SK-N-SH (cell line): ENCODE results near the gene PRPF40B. TPM values are rescaled to one million over a fixed set of nuclear protein-coding genes. Genes with fewer than 3 reads are reported as not detected.

Source experiments
- CTCF ChIA-PET: fragments of 300-600, 350-600 bp; formaldehyde crosslinking; extraction: SDS; loops from one replicate; lab custom pipeline; 2021; lab: Yijun Ruan, JAX
- POLR2A ChIA-PET: fragments of 350-600 bp; sonication (Branson Sonifier 250); formaldehyde crosslinking; extraction: SDS; loops from one replicate; lab custom pipeline; 2020; ENCODE audit warnings: antibody characterized with exemption, inconsistent platforms; lab: Yijun Ruan, JAX
- DNase-seq: peaks from one replicate; pipeline ENCODE4 v3.0.0; 2012
- H2AFZ ChIP-seq: fragments of 200-600 bp; sonication (generic); 2 replicates; pipeline ENCODE4 v1.8.1; 2016; ENCODE audit warnings: antibody characterized with exemption, mild to moderate bottlenecking, low read depth
- H3F3A ChIP-seq: fragments of 200-600 bp; sonication (generic); replicated peaks from 2 replicates; pipeline ENCODE3; 2016; ENCODE audit warnings: antibody characterized with exemption, mild to moderate bottlenecking; ENCODE audit not compliant: insufficient read depth
- H3K27ac ChIP-seq, 2 experiments: fragments of 200-500 bp in 1 of 2; fragments of 200-600 bp in 1 of 2; sonication (Bioruptor generic) in 1 of 2; sonication (generic), shearing (Covaris generic) in 1 of 2; 2 replicates each; pipeline versions ENCODE4 v1.5.1 to v1.6.1; 2014 to 2016; ENCODE audit warnings: low read depth in 2 of 2, inconsistent platforms in 1 of 2, low read length in 1 of 2, mild to moderate bottlenecking in 1 of 2, mixed read lengths in 1 of 2
- H3K27me3 ChIP-seq: fragments of 200-600 bp; sonication (generic), shearing (Covaris generic); 2 replicates; pipeline ENCODE4 v1.6.1; 2016; ENCODE audit warnings: mixed run types; ENCODE audit not compliant: insufficient read depth
- H3K36me3 ChIP-seq, 2 experiments: fragments of 200-500 bp in 1 of 2; fragments of 200-600 bp in 1 of 2; sonication (Bioruptor generic) in 1 of 2; sonication (generic) in 1 of 2; replicated peaks in 1 of 2; 2 replicates each; pipeline versions ENCODE3 to v1.5.1; 2014 to 2016; ENCODE audit warnings: low read length in 1 of 2, mild to moderate bottlenecking in 1 of 2; ENCODE audit not compliant: insufficient read depth in 2 of 2, control insufficient read depth in 1 of 2
- H3K4me1 ChIP-seq, 2 experiments: fragments of 200-500 bp in 1 of 2; fragments of 200-600 bp in 1 of 2; sonication (Bioruptor generic) in 1 of 2; sonication (generic), shearing (Covaris generic) in 1 of 2; 2 replicates each; pipeline versions ENCODE4 v1.5.1 to v1.6.1; 2014 to 2016; ENCODE audit warnings: low read depth in 1 of 2, low read length in 1 of 2, mixed run types in 1 of 2; ENCODE audit not compliant: insufficient read depth in 2 of 2, control insufficient read depth in 1 of 2
- H3K4me2 ChIP-seq: fragments of 200-600 bp; sonication (generic), shearing (Covaris generic); 2 replicates; pipeline ENCODE4 v1.6.1; 2017; ENCODE audit warnings: mixed run types
- H3K4me3 ChIP-seq, 2 experiments: fragments of 200-500 bp in 1 of 2; fragments of 200-600 bp in 1 of 2; sonication (Bioruptor generic) in 1 of 2; sonication (generic), shearing (Covaris generic) in 1 of 2; 2 replicates each; pipeline versions ENCODE4 v1.5.1 to v1.8.1; 2014 to 2016; ENCODE audit warnings: low read depth in 2 of 2, inconsistent platforms in 1 of 2, low read length in 1 of 2, mild to moderate bottlenecking in 1 of 2, mixed read lengths in 1 of 2, moderate library complexity in 1 of 2
- H3K79me2 ChIP-seq: fragments of 200-600 bp; sonication (generic); 2 replicates; pipeline ENCODE4 v1.8.1; 2017; ENCODE audit warnings: mild to moderate bottlenecking; ENCODE audit not compliant: insufficient read depth
- H3K9ac ChIP-seq: fragments of 200-600 bp; sonication (generic); 2 replicates; pipeline ENCODE4 v1.6.1; 2017; ENCODE audit warnings: mixed run types
- H3K9me2 ChIP-seq: fragments of 200-600 bp; sonication (generic); 2 replicates; pipeline ENCODE4 v1.6.1; 2017; ENCODE audit warnings: mixed run types
- H3K9me3 ChIP-seq: fragments of 200-600 bp; sonication (generic); 2 replicates; pipeline ENCODE4 v1.6.1; 2017; ENCODE audit warnings: mixed run types, mild to moderate bottlenecking, moderate library complexity
- H4K20me1 ChIP-seq: fragments of 200-600 bp; sonication (generic); 2 replicates; pipeline ENCODE4 v1.6.1; 2017; ENCODE audit warnings: mild to moderate bottlenecking, mixed run types; ENCODE audit not compliant: insufficient read depth
- CHD2 ChIP-seq: fragments of 150-350 bp; IDR thresholded peaks from 2 replicates; pipeline ENCODE4 v1.6.1; 2018; ENCODE audit warnings: low read length; ENCODE audit not compliant: partially characterized antibody
- ELF1 ChIP-seq: IDR thresholded peaks from 2 replicates; pipeline ENCODE4 v1.4.0; 2012
- EP300 ChIP-seq, 2 experiments: IDR thresholded peaks; 2 replicates each; pipeline versions ENCODE4 v1.4.0 to v1.6.1; 2012; ENCODE audit warnings: borderline replicate concordance in 1 of 2, low read depth in 1 of 2, low read length in 1 of 2
- FOXJ3 ChIP-seq: sonication (generic); formaldehyde crosslinking; IDR thresholded peaks from 2 replicates; pipeline ENCODE4 v1.5.1; 2020; ENCODE audit warnings: mild to moderate bottlenecking, missing genetic modification reagents
- GABPA ChIP-seq: IDR thresholded peaks from 2 replicates; pipeline ENCODE4 v1.4.0; 2012; ENCODE audit warnings: low read depth, mild to moderate bottlenecking
- GATA2 ChIP-seq: sonication (generic); formaldehyde crosslinking; IDR thresholded peaks from 2 replicates; pipeline ENCODE4 v1.5.0; 2020; ENCODE audit warnings: mild to moderate bottlenecking, missing genetic modification reagents
- JUND ChIP-seq: IDR thresholded peaks from 2 replicates; pipeline ENCODE4 v1.4.0; 2012
- MEF2A ChIP-seq: IDR thresholded peaks from 2 replicates; pipeline ENCODE4 v1.4.0; 2012; ENCODE audit warnings: low read depth, borderline replicate concordance
- MXI1 ChIP-seq: IDR thresholded peaks from 2 replicates; pipeline ENCODE4 v1.6.1; 2012; ENCODE audit warnings: mild to moderate bottlenecking, low read depth, low read length, improper control_type of control experiment
- NRF1 ChIP-seq: IDR thresholded peaks from 2 replicates; pipeline ENCODE4 v1.6.1; 2012; ENCODE audit warnings: low read depth, mild to moderate bottlenecking, low read length
- POLR2AphosphoS5 ChIP-seq: IDR thresholded peaks from 2 replicates; pipeline ENCODE4 v1.6.1; 2012; ENCODE audit warnings: low read depth, low read length
- RCOR1 ChIP-seq: fragments of 150-350 bp; IDR thresholded peaks from 2 replicates; pipeline ENCODE4 v1.6.1; 2017; ENCODE audit warnings: antibody characterized with exemption, low read length
- RXRA ChIP-seq: IDR thresholded peaks from 2 replicates; pipeline ENCODE4 v1.4.0; 2012; ENCODE audit warnings: low read depth, mild to moderate bottlenecking, borderline replicate concordance
- SIN3A ChIP-seq: IDR thresholded peaks from 2 replicates; pipeline ENCODE4 v1.6.1; 2012; ENCODE audit warnings: low read depth, mild to moderate bottlenecking, low read length, moderate library complexity, borderline replicate concordance
- SMC3 ChIP-seq: IDR thresholded peaks from 2 replicates; pipeline ENCODE4 v1.6.1; 2012; ENCODE audit warnings: low read depth, low read length, improper control_type of control experiment
- TAF1 ChIP-seq: IDR thresholded peaks from 2 replicates; pipeline ENCODE4 v1.6.1; 2012; ENCODE audit warnings: low read depth, mild to moderate bottlenecking, low read length, moderate library complexity, borderline replicate concordance
- TCF12 ChIP-seq: IDR thresholded peaks from 2 replicates; pipeline ENCODE4 v1.4.0; 2012
- WGBS: methylation state at CpG from one replicate; pipeline ENCODE4 v1.1.6; 2017; ENCODE audit warnings: low lambda C conversion rate; 5-methylcytosine and 5-hydroxymethylcytosine counted together
- polyA plus RNA-seq, 3 experiments: library from polyadenylated mRNA; depleted of rRNA; stranded (reverse); fragments of >200 nt; gene quantifications; 2 replicates each; pipeline ENCODE4 v1.2.3, GENCODE V29; 2012
- TF ChIP-seq, protein P1 (sequence below): fragments of 150-350 bp; IDR thresholded peaks from 2 replicates; pipeline ENCODE4 v1.6.1; 2016; ENCODE audit warnings: mild to moderate bottlenecking, low read depth, low read length
- TF ChIP-seq, protein P2 (sequence below): IDR thresholded peaks from 2 replicates; pipeline ENCODE4 v1.4.0; 2012; ENCODE audit warnings: low read depth, borderline replicate concordance
- TF ChIP-seq, protein P3 (sequence below): IDR thresholded peaks from 2 replicates; pipeline ENCODE4; 2012

Gene PRPF40B
- polyA plus RNA-seq, 1 of the 3 experiments (the other 2 are of a cell fraction): 27.0 TPM

DNA sequence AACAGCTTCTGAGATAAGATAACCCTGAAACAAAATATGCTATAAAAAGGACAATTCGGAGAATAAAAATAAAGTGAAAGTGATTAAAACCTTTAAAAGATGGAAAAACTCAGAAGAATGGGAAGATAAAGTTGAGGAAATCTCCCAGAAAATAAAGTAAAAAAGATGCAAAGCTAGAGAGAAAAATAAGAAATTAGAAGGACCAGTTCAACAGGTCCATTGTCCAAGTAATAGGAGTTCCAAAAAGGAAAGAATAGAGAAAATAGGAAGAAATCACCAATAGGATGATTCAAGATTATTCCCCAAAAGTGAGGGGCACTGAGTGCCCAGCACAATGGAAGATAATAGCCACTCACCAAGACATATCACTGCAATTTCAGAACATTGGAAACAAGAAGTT, 4.8 kb upstream of the PRPF40B start:
- ChIA-PET CTCF (interaction anchor here (1.3 to 13.7 kb wide), 7 partner anchors 18 to 276 kb away, joined by 3 to 102 read pairs (median 4); no protein-coding TSS in a partner anchor), POLR2A (no interaction called here)
- Histone ChIP-seq H3K4me2 (no peak overlapping the region), H3F3A (peaks cover 21% of the 10 kb centered on the region), H3K9ac (no peak overlapping the region), H3K27me3 (no peaks in the 10 kb centered on the region), H3K27ac (no peak overlapping the region), H3K36me3 (no peaks in the 10 kb centered on the region), H4K20me1 (no peaks in the 10 kb centered on the region), H3K9me3 (0 out of 2 replicates have a peak, but pooled peaks cover 11% of the 10 kb centered on the region), H3K4me1 (peaks cover 13 to 17% of the 10 kb centered on the region in 2 experiments; a peak in 3 of 4 replicates), H2AFZ (no peak overlapping the region), H3K9me2 (no peaks in the 10 kb centered on the region), H3K4me3 (no peak overlapping the region), H3K79me2 (no peaks in the 10 kb centered on the region)
- TF ChIP-seq ELF1: no peak
- TF ChIP-seq, protein P1, sequence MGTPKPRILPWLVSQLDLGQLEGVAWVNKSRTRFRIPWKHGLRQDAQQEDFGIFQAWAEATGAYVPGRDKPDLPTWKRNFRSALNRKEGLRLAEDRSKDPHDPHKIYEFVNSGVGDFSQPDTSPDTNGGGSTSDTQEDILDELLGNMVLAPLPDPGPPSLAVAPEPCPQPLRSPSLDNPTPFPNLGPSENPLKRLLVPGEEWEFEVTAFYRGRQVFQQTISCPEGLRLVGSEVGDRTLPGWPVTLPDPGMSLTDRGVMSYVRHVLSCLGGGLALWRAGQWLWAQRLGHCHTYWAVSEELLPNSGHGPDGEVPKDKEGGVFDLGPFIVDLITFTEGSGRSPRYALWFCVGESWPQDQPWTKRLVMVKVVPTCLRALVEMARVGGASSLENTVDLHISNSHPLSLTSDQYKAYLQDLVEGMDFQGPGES: no peak
- TF ChIP-seq, protein P2, sequence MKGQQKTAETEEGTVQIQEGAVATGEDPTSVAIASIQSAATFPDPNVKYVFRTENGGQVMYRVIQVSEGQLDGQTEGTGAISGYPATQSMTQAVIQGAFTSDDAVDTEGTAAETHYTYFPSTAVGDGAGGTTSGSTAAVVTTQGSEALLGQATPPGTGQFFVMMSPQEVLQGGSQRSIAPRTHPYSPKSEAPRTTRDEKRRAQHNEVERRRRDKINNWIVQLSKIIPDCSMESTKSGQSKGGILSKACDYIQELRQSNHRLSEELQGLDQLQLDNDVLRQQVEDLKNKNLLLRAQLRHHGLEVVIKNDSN: no peak
- no peak for TF ChIP-seq CHD2
- no peak for TF ChIP-seq NRF1
- TF ChIP-seq GATA2 (CRISPR knock-in tag): no peak
- TF ChIP-seq POLR2AphosphoS5: no peak
- TF ChIP-seq FOXJ3 (CRISPR knock-in tag): no peak
- TF ChIP-seq SIN3A: no peak
- no peak for TF ChIP-seq TCF12
- no peak for TF ChIP-seq SMC3
- TF ChIP-seq RXRA: no peak
- TF ChIP-seq MEF2A: no peak
- no peak for TF ChIP-seq JUND
- TF ChIP-seq MXI1: no peak
- TF ChIP-seq RCOR1: no peak
- no peak for TF ChIP-seq EP300 (IDR thresholded peaks at IDR 0.05; ENCODE audit: borderline replicate concordance in 1 of 2, low read depth in 1 of 2, low read length in 1 of 2)
- TF ChIP-seq GABPA: no peak
- TF ChIP-seq TAF1: no peak
- TF ChIP-seq, protein P3, sequence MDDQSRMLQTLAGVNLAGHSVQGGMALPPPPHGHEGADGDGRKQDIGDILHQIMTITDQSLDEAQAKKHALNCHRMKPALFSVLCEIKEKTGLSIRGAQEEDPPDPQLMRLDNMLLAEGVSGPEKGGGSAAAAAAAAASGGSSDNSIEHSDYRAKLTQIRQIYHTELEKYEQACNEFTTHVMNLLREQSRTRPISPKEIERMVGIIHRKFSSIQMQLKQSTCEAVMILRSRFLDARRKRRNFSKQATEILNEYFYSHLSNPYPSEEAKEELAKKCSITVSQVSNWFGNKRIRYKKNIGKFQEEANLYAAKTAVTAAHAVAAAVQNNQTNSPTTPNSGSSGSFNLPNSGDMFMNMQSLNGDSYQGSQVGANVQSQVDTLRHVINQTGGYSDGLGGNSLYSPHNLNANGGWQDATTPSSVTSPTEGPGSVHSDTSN: no peak
- WGBS: 90% methylated on average over 1 of the region's 1 CpG
- no peak for DNase-seq
